GM21576 (cell line): ENCODE measurements around the gene USP31.

Experiments used
- ATAC-seq: cut with Tn5 transposase; IDR thresholded peaks from one replicate; pipeline ENCODE4 v1.9.1; 2021; ENCODE audit warnings: mild to moderate bottlenecking, moderate library complexity; ENCODE audit not compliant: unreplicated experiment

The USP31 gene, protein sequence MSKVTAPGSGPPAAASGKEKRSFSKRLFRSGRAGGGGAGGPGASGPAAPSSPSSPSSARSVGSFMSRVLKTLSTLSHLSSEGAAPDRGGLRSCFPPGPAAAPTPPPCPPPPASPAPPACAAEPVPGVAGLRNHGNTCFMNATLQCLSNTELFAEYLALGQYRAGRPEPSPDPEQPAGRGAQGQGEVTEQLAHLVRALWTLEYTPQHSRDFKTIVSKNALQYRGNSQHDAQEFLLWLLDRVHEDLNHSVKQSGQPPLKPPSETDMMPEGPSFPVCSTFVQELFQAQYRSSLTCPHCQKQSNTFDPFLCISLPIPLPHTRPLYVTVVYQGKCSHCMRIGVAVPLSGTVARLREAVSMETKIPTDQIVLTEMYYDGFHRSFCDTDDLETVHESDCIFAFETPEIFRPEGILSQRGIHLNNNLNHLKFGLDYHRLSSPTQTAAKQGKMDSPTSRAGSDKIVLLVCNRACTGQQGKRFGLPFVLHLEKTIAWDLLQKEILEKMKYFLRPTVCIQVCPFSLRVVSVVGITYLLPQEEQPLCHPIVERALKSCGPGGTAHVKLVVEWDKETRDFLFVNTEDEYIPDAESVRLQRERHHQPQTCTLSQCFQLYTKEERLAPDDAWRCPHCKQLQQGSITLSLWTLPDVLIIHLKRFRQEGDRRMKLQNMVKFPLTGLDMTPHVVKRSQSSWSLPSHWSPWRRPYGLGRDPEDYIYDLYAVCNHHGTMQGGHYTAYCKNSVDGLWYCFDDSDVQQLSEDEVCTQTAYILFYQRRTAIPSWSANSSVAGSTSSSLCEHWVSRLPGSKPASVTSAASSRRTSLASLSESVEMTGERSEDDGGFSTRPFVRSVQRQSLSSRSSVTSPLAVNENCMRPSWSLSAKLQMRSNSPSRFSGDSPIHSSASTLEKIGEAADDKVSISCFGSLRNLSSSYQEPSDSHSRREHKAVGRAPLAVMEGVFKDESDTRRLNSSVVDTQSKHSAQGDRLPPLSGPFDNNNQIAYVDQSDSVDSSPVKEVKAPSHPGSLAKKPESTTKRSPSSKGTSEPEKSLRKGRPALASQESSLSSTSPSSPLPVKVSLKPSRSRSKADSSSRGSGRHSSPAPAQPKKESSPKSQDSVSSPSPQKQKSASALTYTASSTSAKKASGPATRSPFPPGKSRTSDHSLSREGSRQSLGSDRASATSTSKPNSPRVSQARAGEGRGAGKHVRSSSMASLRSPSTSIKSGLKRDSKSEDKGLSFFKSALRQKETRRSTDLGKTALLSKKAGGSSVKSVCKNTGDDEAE (N-terminal part only)

DNA sequence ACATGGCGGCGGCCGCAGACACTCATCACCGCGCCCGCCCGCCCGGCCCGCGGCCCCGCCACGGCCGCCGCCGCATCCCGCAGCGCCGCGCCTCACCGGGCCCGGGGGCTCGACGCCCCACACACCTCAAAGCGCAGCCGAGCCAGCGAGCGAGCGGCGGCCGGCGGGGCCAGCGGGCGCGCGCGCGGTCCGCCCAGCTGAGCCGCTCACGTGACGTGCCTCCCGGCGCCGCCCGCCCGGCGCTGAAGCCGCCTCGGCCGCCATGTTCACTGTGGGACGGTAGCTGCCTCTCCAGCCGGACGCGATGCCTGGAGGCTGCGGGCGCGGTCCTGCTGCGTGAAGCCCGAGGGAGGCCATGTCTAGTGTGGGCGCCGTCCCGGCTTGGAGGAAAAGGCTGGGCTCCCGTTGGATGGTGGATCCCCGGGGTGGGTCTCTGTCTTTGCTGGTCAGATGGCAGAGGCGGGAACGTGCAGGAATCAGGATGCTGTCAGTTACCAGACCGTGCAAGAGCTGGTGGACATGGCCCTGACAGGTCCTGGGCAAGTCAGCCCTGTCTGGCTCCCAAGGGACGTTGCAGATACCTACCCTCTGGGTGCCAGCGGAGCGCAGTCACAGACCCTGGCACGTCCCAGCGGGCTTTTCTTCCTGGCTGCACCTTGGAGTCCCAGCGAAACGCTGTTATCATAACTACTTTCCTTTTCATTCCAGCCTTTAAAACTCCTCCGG lies at the start of gene USP31:
Gene USP31, minus strand, starts transcription at position 186 of the 726 bp plus-strand sequence. Its CDS starts 182 bp downstream, at position 4.
- peak; percentile 94 for ATAC-seq

GRCh38 chr16:23196539-23196938 lies 47.3 kb upstream of the USP31 start:
- ATAC-seq = no peak

DNA sequence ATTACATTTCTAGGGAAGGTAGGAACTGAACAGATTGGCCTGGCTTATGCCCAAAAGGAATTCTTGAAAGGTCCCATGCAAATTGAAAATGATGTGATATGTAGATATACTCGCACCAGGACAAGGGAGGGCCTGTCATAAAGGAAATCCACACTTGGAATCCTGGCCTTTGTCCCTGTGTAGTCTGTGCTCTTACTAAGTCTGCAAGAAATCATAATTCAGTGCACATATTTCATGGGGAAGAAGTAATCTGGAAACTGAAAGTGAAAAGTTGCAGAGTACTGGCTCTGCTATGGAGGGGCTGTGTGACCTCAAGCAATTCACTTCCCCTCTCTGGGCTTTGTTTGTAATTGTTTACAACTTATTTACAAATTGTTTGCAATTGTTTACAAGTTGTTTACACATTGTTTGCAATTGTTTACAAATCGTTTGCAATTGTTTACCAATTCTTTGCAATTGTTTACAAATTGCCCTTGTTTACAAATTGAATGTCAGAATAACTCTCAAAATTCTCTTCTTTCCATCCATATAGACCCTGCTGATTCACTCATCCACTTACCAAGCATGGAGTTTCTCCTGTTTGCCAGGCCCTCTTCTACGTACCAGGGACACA lies 46.2 kb upstream of the USP31 start:
- ATAC-seq = no peak

- no peak for ATAC-seq
These were observed 45.4 kb upstream of the USP31 start for GRCh38 chr16:23194497-23195221.

- no peak for ATAC-seq
These were observed 39.7 kb upstream of the USP31 start for GRCh38 chr16:23188911-23189310.

- no peak for ATAC-seq
These were observed 38.1 kb upstream of the USP31 start for GRCh38 chr16:23187341-23187740.

DNA sequence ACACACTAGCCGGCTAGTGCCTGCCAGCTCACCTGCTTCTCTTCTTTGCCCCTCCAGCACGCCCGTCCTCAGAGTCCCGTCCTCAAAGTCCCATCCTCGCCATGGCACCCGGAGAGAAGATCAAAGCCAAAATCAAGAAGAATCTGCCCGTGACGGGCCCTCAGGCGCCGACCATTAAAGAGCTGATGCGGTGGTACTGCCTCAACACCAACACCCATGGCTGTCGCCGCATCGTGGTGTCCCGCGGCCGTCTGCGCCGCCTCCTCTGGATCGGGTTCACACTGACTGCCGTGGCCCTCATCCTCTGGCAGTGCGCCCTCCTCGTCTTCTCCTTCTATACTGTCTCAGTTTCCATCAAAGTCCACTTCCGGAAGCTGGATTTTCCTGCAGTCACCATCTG lies 36.9 kb upstream of the USP31 start:
- ATAC-seq = no peak

DNA sequence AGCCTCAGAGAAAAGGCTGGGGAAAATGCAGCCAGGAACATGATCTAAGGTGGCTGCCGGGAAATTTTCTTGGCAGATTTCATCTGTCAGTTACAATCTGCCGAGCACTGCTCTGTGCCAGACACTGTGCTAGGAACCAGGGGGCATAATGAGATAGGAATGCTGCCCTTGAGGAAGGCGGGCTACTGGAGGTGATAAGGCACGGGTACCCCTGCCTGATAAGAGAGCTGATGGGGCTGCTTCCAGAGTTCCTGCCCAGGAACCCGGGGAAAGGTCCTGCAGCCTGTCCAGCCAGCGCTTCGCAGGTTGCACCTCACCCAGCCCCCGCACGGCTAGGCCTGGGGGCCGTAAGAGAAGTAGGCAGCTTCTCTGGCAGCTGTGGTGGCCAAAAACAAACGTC lies 36.4 kb upstream of the USP31 start:
- ATAC-seq = no peak

- ATAC-seq = no peak
These were observed 34.3 kb upstream of the USP31 start for GRCh38 chr16:23183543-23183862.

- peak; percentile 6 for ATAC-seq
These were observed 33.7 kb upstream of the USP31 start, which contains the start of gene SCNN1G for GRCh38 chr16:23182679-23183542. Gene SCNN1G (plus strand): TSS chr16:23182745. CDS start chr16:23186272, 3,527 bp downstream.

DNA sequence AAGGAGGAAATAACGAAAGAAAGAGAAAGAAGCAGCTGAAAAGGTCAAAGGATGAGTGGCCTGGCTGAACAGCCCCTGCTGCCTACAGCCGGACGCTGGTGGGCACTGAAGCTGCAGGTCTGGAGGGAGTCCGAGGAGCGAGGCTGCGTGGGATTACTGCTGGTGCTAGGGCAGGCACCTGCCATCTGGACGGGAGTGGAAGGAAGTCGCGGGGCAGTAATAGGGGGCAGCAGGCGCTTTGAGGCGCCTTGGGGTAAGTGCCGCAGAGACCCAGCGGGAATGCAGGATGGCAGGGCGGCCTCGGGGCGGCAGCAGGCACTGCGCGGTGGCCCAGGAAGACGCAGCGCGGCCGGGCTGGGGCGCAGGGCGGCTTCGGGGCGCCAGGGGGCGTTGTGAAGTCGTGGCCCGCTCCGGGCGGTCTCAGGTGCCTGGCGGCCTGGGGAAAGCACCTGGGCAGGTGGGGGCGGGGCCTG lies 33.0 kb upstream of the USP31 start:
- peak; percentile 91 for ATAC-seq

GRCh38 chr16:23181506-23181905 lies 32.3 kb upstream of the USP31 start:
- ATAC-seq = no peak

DNA sequence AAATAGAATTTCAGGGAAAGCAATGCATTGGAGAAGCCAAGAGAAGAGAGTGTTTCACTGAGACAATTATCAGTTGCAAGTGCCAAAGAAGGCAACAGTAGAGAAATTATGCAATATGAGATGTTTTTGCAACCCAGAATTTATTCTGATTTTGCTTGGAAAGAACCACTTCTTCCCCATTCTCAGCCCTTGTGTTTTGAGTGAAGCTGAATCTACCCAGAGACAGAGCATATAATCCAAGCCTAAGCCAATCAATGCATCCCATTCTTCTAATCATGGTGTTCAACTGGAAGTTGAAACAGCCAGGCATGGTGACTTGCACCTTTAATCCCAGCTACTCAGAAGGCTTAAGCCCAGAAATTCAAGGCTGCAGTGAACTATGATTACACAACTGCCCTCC lies 26.4 kb upstream of the USP31 start:
- ATAC-seq = no peak

DNA sequence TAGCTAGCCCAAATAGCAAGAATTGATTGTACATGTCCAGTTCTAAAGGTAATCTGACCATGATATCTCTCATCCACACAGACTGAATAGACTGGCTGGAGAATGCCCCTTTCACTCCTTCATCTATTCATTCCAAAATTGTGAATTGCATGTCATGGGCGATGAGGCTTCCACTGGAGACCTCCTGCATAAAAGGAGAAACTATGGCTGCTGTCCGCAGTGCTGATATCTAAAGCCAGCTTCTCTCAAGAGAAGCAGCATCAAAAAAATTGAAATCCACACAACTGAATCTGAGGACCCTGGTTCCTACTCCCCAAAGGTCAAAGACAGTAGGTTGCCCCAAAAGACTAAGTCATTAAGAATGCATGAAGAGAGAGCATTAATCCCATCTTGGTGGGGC lies 25.4 kb upstream of the USP31 start:
- no peak for ATAC-seq

DNA sequence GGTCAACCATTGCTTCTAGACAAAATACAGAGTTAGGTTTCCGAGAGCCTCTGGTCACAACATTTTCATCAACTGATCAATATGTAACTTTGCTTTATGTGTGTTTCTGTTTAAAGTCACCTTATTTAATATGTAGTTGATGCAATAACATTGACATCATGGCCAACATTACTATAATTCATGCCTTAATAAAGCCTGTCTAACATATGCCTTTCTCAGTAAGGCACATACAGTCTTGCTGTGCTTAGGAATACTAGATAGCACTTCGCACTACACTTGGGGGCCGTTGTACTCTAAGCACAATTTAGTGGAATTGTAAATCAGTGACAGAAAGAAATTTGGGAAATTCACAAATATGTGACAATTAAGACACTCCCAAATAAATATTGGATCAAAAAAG lies 23.7 kb upstream of the USP31 start:
- no peak for ATAC-seq

DNA sequence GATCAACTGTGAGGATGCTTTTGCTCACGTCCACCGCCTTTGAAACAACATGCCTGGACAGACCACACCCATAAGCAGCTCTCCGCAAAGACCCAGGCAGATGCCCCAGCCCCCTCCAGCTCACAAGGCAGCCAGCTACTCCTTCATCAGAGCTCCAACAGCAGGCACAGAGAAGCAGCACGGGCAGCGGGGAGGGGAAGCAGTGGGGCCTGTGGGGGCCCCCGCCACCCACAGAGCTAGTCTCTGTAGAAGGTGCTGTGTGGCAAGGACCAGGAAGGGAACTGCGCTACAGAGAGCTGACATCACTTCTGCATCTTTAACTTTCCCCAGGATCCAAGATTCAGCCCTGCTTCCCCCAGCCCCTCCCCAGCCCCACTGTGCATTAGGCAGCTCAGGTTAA lies 23.3 kb upstream of the USP31 start:
- no peak for ATAC-seq

GRCh38 chr16:23164736-23165135 lies 15.5 kb upstream of the USP31 start:
- no peak for ATAC-seq

DNA sequence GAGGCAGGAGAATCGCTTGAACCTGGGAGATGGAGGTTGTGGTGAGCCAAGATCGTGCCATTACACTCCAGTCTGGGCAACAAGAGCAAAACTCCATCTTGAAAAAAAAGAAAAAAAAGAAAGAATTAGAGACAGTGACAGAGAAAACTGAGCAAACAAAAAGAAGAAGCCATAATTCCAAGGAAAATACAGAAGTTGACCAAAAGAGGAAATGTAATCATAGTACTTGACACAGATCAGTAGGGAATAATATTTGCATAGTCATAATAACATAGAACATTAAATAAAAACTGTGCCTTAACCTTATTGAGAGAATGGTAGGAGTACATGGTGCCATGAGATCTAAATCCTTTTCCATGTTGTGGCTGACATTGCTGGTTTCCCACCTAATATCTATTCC lies 14.7 kb upstream of the USP31 start:
- ATAC-seq = no peak
